Stimulated activated CD8-positive, alpha-beta memory T cell treated with anti-CD3 and anti-CD28 coated beads, Interleukin-12 subunit alpha, Interleukin-12 subunit beta, amount 100 ng/mL, for 1 hour (primary cell): ENCODE data around the gene RTL10.

Experiments
- DNase-seq: peaks from one replicate; pipeline ENCODE4 v3.0.0-alpha.2; 2020; ENCODE audit warnings: low read depth

Gene RTL10, protein sequence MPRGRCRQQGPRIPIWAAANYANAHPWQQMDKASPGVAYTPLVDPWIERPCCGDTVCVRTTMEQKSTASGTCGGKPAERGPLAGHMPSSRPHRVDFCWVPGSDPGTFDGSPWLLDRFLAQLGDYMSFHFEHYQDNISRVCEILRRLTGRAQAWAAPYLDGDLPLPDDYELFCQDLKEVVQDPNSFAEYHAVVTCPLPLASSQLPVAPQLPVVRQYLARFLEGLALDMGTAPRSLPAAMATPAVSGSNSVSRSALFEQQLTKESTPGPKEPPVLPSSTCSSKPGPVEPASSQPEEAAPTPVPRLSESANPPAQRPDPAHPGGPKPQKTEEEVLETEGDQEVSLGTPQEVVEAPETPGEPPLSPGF

DNA sequence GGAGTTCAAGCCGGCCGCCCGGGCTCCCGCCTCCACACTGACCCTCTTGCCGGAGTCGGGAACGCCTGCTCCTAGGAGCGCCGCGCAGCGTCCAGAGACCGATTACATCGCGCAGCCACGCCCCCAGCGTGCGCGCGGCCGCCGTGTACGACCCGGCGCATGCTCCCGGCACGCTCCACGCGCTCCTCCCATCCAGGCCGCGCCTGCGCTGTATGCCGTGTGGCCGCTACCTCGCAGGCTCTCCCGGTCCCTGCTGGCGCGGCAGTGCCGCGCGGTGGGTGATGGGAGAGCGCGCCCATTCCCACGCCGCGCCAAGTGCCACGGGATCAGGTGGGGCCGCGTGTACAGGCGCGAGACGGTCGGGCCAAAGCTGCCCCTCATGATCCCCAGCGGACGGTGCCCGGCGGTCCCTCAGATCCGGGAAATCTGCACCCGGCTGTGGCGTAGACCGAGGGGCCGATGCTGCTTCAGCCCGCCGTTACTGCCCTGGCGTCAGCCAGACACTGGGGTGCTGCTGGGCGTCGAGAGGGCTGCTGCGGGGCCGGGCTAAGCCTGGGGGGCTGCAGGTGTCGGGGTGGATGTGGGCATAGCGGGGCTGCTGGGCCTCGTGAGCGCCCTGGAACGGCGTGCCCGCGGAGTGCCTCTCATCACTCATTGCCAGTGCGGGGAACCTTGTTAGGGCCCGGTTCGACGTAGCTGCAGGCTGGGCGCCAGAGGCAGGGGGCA, at the start of gene RTL10, which contains the start of gene GNB1L:
Gene RTL10 (minus strand): TSS at position 97 of the 726 bp plus-strand sequence. CDS start 2,613 bp downstream, outside the sequence.
Gene GNB1L (minus strand): TSS at position 97 of the 726 bp plus-strand sequence. CDS start 33,519 bp downstream, outside the sequence.
- DNase-seq = peak; percentile 93

DNA sequence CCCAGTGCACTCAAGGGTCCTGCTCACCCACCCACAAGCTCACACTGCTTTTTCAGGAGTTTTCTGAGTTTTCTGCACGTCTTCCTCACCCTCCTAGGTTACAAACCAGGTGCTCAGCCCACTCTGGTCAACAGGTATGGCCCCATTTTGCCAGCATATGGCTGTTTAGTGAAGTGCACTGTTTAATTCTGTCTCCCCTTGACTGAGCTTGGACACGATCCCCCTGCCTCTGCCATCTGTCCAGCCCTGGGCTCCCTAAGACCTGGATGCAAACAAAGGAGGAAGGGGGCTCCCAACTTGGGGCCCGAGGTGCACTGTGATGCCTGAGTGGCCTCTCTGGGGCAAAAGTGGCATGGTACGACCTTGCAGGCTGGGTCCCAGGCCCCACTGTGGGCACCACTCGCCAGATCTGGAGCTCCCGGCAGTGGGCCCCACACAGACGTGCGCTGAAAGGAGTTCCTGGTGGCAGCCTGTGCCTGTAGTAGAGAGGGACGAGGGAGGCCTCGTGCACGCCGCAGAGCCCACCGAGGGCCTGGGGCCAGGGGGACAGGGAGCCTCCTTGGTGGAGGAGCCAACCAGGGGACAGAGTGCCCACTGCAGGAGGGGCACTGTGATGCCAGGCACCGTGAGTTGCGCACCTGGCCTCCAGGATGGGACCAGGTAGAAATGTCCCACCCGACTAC, 49.6 kb upstream of the RTL10 start:
- DNase-seq = no peak

DNA sequence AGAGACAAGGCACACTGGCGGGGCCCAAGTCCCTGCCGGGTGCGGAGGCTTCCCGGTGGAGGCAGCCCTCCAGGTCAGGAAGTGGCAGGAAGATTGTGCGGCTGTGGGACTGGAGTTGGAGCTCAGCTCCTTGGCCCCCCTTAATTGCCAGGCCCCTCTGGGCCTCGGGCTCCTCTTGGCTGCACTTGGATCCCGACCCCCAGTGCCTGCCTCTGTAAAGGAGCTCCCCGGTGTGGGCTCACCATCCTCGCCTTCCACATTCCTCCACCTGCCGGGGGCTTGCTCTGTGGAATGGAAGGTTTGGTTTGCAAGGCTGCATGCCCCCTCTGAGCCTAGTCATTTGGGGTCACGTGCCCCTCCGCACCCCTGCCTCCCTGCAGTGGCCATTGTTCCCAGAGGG, 48.8 kb upstream of the RTL10 start:
- DNase-seq = no peak

DNA sequence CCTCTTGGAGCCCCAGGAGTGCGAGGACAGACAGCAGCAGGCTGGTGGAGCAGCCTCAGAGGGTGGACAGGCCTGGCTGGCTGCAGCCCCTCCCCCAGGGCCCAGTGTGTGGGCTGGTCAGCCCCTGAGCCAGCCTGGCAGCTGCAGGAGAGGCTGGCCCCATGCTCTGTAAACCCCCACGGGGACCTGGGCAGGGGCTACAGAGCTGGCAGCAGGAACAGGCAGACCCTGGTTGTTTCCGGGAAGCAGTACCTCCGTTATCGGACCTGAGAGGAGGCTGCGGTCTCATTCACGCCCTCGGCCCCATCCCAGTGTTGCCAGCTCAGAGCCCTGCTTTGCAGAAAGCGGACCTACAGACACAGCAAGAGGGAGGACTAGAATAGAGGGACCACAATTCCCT, 48.4 kb upstream of the RTL10 start:
- no peak for DNase-seq

DNA sequence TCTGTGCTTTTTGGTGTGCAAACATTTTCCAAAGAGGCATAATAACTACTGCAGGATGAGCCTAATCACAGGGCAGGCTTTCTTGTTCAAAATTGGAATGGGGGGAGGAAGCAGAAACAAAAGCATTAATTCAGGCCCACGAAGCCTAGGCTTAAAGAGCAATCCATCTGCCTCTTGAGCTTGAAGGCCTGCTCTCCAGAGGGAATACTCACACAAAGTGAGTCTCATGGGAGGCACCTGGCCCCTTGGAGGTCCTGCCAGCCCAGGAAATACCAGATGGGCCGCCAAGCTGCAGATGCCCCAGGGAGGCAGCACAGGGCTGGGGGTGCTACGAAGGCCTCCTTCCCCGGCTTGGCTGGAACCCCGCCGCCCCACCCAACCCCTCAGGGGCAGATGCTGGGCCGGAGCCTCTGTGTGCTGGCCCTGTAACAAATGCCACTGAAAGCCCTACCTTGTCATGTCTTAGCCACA, 47.6 kb upstream of the RTL10 start:
- DNase-seq = no peak

DNA sequence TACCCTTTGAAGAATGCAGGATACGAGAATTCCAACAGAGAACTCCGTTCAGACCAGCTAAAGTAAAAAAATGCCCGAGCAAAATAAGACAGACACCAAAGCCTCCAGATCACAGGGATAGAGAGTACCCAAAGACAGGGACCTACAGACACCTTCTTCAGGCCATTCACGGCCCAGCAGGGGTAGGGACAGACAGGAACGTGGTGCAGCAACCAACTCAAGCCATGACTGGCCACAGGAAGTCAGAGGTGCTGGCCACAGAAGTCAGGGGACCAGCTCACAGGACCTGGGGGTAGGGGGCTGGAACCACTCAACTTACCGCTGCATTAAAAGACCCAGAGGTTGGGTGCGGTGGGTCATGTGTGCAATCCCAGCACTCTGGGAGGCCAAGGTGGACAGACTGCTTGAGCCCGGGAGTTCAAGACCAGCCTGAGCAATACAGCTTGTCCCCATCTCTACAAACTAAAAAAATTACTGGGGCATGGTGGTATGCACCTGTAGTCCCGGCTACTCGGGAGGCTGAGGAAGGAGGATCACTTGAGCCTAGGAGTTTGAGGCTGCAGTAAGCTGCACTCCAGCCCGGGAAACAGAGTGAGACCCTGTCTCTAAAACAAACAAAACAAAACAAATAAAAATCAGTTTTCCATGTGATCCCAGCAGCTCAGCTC, 47.0 kb upstream of the RTL10 start:
- DNase-seq = no peak

DNA sequence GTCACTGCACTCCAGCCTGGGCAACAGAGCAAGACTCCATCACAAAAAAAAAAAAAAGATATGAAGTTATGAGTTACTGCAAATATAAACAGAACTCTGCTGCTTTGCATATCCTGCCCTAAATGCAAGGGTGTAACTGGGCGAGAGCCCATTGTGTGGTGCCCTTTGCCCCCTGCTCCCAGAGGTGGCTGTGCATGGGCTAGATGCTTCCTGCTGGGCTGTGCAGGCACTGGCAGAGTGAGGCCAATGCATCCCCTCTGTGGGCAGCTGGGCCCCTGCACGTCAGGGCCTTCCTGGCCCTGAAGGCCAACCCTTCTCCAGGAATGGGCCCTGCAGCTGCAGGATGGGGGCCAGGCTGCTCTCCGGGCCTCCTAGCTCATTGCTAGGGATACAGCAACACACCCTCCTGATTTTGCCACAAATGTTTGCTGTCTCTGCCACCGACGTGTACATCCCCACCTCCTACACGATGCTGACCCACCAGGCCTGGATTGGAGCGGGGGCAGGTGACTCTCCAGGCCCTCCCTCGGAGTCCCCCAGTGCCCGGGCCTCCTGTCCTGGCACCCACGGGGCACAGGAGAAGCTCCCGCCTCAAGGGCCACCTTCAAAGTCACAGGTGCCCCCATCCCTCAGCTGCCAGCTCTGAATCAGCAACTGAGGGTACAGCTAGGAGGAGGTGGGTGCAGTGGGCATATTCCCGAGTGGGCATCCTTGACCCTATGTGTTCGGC, 46.2 kb upstream of the RTL10 start:
- no peak for DNase-seq

DNA sequence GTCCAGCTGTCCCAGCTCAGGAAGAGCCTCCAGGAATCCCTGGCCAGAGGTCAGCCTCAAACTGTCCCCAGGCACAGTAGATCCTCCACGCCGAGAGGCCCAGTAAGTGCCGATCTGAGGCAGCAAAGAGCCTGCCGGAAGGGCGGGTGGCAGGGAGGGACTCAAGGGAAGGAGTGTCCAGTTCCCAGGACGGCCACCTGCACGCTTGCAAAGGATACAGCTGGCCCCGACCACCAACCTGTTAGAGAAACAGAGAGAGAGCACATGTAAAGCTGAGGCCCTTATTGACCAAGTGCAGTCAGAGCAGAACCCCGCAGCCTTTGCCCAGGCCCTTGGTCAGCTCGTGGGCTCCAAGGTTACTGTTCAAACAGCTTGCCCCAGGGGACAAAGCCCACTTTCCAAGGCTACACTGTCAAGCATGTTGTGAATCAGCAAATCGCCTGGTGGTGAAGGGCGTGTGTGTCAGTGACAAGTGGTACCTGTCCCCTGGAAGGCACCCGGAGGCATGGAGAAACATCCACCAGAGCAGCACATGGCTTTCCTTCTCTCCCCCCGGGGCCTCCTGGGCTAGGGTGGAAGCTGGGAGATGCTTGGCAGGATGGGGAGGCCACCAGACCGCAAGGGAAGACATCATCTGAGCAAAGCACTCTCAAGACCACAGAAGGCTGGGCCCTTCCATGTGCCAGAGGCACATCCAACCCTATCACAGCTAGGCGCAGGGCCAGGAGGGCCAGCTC, 44.3 kb upstream of the RTL10 start:
- DNase-seq = no peak

DNA sequence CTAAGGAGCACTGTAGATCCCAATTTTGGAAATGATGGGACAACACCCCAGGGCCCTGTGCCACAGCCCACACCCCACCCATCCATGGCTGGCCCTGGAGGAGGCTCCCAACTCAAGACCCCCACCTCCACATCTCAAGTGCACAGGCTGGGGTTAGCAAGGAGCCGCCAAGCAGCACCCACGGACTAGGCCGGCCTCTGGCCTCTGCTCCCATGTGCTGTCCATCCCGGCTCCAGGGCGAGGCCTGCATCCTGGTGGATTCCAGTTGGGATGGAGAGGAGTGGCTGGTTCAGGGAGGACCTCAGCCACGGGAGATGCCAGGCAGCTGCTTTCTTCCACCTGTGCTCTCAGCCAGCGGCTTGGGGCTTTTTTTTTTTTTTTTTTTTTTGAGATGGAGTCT, 43.5 kb upstream of the RTL10 start:
- DNase-seq = no peak

DNA sequence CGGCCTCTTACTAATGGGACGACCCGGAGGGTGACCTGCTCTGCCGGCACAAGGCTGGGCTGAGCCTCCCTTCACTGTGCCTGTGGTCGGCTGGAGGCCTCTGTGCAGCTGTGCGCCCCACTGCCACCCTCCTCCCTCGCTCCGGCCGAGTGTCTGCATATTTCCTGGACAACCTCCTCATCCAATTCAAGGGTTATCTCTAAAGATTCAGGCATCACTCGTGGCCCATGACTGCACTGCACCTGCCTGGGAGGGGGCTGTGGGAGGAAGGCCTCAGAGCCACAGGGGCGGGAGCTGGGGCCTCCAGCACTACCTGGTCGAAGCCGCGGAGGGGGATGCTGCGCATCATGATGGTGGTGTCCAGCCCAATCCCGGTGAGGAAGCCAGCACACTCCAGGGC, 43.1 kb upstream of the RTL10 start:
- no peak for DNase-seq

DNA sequence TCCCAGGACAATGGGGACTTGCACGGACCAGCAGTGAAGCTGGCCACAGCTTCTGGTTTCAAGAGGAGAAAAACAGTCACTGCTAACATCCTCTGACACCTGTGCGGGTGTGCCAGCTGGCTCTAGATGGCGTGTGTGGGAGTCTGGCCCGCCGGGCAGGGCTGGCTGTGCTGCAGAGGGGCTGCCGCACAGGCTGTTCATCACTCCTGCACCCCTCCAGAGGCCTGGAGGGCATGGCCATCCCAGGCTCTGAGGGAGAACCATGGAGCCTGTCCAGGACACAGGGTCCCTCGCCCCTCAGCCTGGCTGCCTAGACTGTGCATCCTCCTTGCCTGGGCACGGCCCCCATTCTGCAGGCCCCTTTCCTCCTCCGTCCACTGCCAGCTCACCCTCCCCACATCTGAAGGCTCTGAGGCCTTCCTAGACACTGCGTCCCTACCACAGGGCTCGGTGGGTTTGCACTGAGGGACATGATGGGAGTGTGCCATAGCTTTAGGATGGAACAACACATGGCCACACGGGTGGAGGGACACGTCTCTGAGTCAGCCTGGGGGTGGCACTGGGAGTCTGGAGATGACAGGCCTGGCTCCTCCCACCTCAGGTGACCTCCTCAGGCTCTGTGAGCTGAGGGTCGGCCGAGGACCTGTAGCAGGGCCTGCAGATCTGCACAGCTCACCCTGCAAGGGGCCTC, 42.1 kb upstream of the RTL10 start:
- DNase-seq = no peak

DNA sequence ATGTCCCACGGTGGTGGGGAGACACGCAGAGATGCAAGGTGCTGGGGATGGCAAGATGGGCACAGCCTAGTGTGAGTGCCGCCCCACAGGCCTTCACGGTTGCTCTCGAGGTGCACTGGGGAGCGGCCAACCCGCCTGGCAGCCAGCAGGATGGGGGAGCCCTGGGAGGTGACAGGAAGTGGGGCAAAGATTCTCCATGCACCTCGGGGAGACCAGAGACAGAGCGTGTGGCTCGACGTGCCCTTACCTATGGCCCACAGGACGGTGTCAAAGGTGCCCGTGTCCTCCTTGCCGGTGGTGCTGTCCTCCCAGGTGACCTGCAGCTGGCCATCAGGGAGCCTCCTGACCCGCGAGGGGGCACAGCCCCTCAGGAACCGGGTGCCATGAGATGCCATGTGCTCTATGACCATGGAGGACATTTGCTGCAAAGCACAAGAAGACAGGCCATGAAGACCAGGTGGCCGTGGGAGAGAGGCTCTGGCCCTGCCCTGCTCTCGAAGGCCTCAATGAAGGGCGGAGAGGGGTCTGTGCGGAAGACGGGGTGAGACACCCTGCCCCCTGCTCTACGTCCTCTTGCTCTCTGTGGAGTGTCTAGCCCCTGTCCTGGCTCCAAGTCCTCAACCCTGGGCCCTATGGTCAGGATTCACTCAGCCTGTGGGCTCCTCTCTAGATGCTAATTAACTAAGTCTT, 40.6 kb upstream of the RTL10 start:
- no peak for DNase-seq

DNA sequence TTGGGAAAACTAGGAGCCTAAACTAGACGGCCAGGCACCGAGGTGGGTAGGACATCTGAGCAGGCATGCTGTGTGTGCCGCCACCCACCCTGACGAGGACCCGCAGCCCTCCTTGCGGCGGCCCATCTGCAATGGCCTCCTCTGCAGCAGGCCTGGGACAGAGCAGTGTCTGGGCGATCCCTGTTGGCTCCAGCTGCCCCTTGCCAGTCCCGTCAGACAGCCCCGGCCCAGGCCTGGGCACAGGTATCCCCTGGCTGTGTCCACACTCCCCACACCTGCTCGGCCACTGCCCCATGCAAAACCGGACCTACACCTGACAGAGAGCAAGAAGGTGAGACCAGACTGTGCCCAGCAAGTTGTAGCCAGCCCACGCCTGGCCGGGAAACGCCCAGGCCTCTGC, 38.7 kb upstream of the RTL10 start:
- DNase-seq = no peak

DNA sequence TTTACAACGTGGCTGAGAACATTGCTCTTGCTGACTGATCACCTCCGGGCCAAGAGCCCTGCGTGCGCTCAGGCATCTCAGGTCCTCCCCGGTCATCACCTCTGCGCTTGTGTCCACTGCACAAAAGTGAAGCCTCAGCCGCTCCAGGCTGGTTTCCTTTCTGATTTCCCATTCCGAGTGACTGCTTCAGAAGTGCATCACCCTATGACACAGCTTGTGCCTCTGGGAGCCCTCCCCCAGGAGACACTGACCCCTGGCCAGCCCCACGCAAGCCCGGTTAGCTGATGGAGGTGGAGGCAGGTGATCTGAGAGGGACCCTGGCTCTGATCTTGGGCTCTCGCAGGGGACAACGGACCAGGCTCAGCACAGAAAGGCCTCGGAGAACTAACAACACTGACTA, 38.3 kb upstream of the RTL10 start:
- no peak for DNase-seq

DNA sequence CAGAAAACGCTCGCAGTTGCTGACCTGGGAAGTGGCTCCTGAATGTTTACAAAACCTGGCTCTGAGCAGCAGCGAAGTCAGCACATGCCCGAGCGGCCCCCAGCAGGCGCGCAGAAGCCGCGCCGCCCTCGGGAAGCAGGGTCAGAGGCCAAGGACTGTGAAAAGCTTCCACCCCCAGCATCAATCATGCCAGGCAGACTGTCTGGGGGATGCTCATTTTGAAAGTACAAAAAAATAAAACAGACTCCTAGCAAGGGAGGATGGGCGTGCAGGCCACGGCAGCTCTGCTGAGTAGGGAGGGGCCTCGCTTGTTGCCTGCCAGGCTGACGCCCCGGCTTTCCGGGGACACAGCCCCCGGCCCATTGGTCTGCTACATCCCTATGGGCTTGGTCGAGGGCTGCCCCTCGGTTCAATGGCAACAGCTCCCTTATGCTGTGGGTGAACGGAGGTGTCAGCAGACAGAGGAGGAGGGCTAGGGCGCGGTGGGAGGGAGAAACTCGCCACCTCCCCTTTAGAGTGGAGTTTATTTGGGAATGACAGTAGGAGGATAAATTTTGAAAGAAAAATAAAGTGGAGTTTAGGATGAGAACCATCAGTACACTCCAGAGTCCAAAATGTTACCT, 37.7 kb upstream of the RTL10 start:
- DNase-seq = no peak

DNA sequence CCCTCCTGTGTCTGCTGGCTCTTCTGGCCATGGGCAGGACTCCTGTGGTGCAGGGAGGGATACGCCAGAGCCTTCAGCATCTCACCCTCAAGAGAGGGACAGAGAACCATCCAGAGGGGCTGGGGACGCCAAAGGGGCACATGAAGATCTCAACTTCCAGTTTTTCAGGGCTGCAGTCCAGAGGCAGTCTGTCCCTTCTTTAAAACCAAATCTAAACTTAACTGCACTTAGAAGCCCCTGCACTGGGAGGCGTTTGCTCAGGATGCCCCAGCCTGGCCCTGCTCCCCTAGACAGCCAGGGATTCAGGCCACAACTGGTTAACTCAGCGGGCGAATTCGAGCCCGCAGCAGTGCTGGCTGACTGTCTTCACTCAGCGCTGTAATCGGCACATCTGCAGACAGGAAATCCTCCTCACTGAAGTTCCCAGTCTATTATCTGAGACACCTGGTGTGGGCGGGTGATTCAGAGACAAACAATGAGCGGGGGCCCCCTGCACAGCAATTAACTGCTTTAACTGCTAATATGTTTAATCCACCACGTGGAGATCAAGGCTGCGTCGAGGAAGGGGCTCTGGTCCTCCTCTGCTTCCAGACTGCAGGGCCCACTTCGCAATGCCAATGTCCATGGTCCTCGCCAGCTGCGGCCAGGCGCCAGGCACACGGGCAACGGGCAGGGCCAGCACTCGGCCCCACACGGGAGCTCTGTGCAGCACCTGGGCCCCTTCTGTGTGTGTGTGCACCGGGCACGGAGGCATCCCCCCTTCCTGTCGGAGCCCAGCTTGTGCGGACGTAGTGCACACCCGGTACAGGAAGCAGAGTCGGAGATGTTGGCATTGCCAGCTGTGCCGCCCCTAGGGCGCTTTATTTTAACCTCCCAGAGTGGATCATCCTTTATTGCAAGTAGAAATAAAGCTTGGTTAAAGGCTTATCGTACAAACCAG, 36.9 kb upstream of the RTL10 start:
- DNase-seq = peak; percentile 63

DNA sequence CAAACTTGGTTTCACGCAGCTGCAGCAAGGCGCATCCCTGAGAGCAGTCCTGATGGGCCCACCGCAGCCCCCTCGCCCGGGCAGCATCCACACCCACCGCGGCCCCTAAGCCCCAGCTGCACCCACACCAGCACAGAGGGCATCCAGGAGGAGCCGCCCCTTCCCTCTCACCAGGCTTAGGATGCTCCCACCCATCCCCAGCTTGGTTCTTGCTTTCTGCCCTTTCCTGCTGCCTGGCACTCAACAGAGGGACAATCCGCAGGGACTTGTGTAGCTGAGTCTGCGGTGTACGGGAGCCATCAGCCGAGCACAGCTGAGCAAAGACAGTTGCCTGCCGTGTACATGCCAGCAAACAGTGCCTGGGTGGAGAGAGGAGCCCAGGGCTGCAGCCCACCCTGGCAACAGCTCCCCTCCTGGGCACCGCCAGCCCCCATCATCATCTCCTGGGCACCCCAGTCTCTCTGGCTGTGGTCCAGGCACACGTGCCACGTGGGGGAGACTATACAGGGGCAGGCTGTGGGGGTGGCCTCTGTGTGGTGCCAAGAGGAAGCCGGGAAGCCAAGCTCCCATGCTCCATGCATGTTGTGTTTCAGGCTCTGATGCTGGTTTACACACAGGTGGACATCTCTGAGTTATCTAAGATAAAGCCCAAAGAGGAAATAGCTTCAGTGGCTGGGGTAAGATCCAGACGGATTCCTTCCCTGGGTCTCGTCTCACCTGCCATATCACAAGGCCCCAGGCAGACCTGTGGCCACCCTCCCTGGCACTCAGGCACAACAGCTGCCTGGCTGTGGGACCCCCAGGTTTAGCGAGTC, 36.0 kb upstream of the RTL10 start:
- no peak for DNase-seq
